ENCODE results near the gene WDR70. TPM values are rescaled to one million over a fixed set of nuclear protein-coding genes. Genes with fewer than 3 reads are reported as not detected.
A peak's percentile ranks its signal among the peaks of the same experiment; 100 is the strongest.
"Not testable (repeated sequence)": the region's sequence is repeated elsewhere in the genome, so short reads cannot be mapped to it uniquely, and the experiment has no call there.

WDR70 gene
- total RNA-seq, 1 donor from 2014 or later: 27.7 TPM

DNA sequence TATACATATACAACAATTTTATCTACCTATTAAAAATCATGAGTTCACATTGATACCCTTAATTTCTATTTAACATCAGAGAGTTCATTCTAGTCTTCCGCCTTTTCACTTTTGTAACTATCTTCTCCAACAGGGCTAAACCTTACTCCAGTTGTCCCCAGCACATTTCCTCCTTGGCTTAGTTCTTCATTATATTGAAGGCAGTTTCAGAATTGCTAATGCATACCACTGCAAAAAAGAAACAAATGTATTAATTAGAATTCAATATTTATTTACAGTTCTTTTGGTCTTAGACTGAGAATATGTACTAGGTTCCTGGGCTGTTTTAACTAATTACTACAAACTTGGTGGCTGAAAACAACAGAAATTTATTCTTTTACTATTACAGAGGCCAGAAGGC, 132.5 kb downstream of the WDR70 start:
- no peak for DNase-seq (ENCODE audit: low read depth in 2 of 2)

DNA sequence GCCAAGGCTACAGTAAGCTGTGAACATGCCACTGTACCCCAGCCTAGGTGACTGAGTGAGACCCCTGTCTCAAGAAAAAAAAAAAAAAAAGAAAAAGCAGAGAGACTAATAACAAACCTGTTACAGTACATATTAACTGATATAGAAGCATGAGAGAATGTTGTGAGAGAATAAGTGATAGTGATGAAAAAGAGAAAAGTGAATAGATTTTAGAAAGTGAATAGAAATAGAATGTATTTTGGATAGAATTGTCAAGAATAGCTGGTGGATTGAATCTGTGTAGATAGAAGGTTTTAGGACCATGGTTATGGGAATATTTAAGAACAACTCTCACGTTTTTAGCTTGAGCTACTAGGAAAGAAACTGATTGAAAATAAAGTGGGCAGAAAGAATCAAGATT, 135.8 kb downstream of the WDR70 start:
- no peak for DNase-seq (ENCODE audit: low read depth in 2 of 2)

DNA sequence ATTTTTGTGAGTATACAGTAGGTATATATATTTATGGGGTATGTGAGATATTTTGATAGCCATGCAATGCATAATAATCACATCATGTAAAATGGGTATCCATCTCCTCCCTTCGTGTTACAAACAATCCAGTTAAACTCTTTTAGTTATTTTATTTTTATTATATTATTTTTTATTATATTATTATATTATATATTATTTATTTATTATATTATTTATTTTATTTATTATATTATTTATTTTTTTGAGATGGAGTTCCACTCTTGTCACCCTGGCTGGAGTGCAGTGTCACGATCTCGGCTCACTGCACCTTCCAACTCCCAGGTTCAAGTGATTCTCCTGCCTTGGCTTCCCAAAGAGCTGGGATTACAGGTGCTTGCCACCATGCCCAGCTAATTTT, 138.6 kb downstream of the WDR70 start:
- no peak for DNase-seq (ENCODE audit: low read depth in 2 of 2)

DNA sequence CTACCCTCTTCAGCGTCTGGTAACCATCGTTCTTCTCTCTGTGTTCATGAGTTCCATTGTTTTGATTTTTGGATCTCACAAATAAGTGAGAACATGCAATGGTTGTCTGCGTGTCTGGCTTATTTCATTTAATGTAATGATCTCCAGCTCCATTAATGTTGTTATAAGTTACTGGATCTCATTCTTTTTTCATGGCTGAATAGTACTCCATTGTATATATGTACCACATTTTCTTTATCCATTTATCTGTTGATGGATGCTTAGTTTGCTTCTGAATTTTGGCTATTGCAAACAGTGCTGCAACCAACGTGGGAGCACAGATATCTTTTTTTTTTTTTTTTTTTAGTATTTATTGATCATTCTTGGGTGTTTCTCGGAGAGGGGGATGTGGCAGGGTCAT, 139.2 kb downstream of the WDR70 start:
- DNase-seq (ENCODE audit: low read depth in 2 of 2): not testable (repeated sequence)

DNA sequence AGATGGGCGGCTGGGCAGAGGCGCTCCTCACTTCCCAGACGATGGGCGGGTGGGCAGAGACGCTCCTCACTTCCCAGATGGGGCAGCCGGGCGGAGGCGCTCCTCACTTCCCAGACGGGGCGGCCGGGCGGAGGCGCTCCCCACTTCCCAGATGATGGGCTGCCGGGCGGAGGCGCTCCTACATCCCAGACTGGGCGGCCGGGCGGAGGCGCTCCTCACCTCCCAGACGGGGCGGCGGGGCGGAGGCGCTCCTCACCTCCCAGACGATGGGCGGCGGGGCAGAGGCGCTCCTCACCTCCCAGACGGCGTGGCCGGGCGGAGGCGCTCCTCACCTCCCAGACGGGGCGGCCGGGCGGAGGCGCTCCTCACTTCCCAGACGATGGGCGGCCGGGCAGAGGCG, 140.2 kb downstream of the WDR70 start:
- no peak for DNase-seq (ENCODE audit: low read depth in 2 of 2)

DNA sequence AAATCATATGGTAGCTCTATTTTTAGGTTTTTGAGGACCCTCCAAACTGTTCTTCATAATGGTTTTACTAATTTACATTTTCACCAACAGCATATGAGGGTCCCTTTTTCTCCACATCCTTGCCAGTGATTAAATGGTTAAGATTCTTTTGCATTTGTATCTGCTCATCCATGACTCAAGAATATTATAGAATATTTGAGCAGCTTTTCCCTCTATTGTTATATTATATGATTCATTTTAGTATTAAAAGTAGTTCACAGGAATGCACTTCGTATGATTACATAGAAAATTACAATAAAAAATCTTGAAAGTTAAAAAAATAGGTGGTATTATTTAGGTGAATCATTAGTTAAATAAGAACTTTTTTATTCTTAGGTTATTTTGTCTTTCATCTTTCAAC, 140.7 kb downstream of the WDR70 start:
- DNase-seq (ENCODE audit: low read depth in 2 of 2): no peak

DNA sequence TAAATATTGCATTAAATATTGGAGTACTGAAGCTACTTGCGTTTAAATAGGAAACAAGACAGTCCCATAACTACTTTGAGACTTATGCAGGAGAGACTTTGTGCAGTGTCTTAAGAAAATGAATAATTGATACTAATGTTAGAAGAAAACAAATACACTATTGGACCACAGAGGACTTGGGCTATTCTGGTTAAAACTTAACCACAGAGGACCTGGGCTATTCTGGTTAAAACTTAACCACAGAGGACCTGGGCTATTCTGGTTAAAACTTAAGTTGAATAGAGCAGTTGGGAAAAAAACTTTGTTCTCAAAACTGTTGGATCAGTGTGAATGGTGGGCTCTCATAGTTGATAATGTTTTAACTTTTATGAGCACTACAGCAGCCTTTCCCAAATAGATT, 141.7 kb downstream of the WDR70 start:
- DNase-seq (ENCODE audit: low read depth in 2 of 2): no peak

DNA sequence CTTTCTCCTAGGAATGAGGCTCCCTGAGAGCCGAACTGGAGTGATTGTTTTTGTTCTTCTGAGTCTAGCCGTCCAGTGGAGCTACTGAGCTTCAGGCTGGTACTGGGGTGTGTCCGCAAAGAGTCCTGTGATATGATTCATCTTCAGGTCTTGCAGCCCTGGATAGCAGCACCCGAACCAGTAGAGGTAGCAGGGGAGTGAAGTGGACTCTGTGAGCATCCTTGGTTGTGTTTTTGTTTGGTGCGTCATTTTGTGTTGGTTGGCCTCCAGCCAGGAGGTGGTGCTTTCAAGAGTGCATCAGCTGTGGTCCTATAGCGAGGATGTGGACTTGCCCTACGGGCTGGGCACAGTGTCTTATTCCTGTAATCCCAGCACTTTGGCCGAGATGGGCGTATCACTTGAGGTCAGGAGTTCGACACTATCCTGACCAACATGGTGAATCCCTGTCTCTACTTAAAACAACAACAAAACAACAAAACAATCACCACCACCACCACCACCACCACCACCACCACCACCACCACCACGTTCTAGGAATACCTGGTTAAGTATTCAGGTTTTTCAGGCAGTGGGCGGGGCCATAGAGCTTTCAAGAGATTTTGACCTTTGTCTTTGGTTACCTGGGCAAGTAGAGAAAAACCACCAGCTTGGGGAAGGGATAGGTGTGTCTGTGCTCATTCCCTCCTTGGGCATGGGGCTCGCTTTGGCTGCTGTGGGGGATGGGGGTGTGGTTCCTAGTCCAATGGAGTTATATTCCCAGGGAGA, 154.0 kb downstream of the WDR70 start:
- DNase-seq (ENCODE audit: low read depth in 2 of 2): peak in 1 of 2 donors; percentile 77

DNA sequence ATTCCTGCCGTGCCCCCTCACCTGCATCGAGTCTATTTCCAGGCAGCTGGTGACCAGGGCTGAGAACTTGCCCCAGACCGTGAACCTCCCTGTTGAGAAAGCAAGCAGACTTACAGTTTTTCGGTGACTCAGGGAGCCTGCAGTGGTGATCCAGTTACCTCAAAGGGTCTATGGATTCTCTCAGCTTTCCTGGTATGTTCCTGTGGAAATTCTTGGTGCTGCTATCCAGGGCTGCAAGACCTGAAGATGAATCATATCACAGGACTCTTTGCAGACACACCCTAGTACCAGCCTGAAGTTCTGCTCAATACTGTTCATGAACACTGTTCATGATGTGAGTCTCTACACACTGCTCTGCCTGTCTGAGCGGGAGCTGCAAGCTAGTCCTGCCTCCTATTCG, 154.7 kb downstream of the WDR70 start:
- no peak for DNase-seq (ENCODE audit: low read depth in 2 of 2)

DNA sequence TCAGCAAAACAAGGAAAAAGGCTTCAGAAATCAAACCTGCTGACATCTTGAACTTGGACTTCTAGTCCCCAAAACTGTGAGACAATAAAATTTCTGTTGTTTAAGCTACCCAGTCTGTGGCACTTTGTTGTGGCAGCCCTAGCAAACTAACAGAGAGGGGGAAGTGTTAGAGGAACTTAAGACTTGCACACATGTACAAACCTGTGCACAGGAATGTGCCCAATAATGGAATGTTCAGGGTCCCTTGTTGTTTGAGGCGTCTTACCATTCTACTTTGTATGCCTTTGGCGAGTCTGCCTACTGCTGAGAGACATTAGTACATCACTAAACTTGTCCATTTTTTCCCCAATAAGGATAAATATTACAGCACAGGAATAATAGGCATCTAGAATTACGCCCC, 160.3 kb downstream of the WDR70 start:
- no peak for DNase-seq (ENCODE audit: low read depth in 2 of 2)

DNA sequence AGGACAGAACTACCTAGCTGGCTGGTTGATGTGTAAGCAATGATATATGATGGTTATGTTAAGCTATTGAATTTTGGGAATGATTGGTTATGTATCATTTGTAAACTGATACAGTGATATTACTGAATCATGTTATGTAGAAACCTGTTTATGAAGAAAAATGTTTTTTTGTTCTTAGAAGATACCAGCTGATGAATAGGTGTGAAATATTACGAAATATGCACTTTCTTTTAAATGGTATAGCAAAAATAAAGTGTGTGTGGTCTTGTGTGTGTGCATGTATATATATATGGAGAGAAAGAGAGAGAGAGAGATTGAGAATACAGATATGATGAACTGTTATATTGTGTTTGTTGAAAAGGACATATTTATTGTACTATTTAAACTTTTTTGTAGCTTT, 164.1 kb downstream of the WDR70 start:
- no peak for DNase-seq (ENCODE audit: low read depth in 2 of 2)

DNA sequence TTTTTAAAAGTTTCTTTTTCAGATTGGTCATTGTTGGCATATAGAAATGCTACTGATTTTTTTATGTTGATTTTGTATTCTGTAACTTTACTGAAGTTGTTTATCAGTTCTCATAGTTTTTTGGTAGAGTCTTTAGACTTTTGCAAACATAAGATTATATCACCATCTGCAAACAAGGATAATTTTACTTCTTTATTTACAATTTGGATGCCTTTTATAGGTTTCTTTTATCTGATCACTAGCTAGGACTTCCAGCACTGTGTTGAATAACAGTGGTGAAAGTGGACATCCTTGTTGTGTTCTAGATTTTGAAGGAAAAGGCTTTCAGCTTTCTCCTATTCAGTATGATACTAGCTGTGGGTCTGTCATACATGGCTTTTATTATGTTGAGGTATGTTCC, 170.3 kb downstream of the WDR70 start:
- DNase-seq (ENCODE audit: low read depth in 2 of 2): no peak

DNA sequence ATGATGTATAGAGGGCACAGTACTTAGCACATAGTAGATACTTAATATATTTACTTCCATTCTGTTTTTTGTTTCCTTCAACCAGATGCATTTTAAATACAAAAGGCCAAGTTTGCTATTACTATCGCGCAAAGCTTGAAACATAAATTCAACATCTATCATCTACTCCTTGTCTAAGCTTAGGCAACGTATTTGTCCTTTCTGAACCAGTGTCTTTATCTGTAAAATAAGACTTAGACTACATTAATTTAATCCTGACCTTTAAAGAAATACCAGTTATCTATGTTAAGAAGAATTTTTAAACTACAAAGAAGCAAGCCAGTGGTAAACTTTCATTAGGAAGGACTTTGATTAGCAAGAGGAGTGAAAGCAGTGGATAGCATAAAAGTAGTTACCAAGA, 173.0 kb downstream of the WDR70 start:
- no peak for DNase-seq (ENCODE audit: low read depth in 2 of 2)

DNA sequence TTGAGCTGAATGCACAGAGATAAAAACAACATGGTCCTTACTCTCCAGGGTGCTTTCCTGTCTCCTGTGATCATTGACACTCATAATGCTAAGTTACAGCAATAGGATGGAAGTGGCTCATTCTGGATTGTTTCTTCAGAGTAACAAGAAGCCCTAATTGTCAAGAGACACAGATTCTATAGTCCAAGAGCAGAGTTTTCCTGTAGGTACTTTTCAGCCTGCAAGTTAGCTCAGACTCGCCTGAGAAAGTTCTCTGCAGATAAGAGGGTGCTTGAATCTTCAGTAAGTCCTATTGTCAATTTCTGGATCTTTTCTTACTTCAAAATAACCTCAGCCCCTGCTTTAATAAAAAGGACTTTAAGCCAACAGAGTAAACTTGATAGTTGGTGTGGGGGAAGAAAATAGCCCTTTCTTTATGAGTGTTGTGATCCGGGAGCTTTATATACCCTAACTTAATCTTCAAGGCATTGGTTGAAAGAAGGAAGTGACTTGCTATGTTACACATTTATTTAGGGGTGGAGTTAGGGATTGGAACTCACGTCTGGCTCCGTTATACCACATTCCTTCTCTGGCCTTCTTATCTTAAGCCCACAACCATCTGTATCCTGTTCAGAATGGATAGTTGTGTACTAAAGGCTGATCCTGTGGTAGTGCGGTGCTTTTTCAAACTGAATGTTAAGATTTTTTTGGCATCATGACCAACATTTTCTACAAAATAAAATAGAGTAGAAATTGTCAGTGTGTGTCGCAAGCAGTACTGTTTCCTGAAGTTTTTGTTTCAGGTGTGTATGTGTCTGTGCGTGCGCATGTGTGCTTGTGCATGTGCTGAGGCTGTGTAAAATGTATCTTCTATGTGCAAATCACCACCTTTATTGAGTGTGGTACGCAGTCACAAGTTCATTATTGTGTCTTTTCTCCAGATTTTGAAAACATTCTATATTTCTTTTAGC, 173.9 kb downstream of the WDR70 start:
- peak; percentile 91 to 98 for DNase-seq (ENCODE audit: low read depth in 2 of 2)

DNA sequence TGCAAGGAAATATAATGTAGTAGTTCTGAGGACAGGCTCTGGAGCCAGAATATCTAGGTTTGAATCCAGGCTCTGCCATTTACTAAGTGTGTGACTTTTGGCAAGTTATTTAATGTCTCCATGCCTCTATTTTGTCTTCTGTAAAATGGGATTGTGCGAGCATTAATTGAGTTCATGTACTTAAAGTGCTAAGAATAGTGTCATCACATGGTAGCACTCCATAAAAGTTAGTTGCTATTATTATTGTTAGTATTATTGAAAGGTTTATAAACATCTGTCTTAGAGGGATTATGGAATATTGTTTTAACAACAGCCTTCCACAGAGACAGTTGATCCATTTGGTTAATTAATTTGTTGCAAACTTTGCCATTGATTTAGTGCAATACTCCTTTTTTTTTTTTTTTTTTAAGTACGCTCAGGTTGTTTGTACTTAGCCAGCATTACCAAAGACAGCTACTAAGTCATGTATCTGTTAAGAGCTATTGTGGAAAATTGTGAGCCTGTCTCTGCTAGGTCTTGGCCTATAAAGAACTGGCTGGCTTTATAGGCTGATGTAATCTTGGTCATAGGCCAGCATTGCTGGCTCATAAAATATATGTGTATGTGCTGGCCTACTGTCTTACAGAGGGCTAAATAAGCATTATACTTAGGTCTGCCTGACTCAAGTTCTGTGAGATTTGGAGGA, 174.7 kb downstream of the WDR70 start:
- DNase-seq (ENCODE audit: low read depth in 2 of 2): peak; percentile 57 to 87

DNA sequence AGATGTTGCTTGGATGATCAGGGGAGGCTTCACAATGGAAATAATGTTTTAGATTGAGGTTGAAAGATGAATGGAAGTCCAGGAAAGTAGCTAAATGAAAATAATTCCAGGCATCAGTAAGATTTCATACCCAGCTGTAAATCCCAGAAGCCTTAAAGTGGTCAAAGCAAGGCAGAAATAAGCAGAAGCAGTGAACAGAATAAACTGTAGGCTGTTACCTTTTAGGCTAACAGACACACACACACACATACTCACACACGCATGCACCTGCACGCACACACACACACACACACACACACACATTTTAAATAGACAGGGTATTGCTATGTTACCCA, 175.3 kb downstream of the WDR70 start:
- no peak for DNase-seq (ENCODE audit: low read depth in 2 of 2)

DNA sequence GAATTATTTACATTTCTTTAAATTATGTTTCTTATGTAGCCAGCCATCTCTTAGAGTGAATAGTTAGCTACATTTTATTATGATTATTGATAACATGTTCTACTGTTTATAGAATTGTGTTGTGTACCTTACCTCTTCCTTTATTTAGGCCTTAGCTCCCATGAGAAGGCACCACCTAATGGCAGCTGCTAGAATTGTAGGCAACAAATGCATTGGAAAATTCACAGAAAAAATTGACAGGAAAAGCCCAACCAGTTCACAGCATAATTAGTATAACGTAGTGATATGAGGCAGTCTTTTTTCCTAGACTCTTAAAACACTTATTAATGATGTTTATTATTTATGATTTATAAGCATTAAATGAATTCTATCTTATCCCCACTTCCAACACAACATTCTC, 175.8 kb downstream of the WDR70 start:
- peak in 1 of 2 donors; percentile 33 for DNase-seq (ENCODE audit: low read depth in 2 of 2)

DNA sequence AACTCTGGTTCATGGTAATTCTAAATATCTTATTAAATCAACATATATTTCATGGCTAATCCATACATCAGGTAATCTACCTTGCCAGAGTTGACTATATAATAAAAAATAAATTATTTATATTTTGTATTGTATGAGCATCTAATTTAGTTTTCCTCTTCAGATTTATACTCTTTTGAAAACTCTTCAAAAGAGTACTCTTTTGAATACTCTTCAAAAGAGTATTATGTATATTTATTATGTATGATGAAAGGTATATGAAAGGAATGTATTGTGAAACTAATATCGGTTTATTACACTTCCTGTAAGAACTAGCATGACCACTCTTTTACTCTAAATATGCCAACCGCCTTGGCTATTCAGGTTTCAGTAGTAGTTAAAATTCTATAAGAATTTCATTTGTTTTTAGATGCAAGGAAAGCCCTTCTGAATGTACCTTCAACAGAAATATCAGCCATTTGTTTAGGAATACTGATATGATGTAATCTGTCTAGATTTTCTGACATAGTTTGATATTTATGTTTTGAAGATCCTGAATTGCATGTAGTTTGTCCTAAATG, 178.7 kb downstream of the WDR70 start:
- no peak for DNase-seq (ENCODE audit: low read depth in 2 of 2)

DNA sequence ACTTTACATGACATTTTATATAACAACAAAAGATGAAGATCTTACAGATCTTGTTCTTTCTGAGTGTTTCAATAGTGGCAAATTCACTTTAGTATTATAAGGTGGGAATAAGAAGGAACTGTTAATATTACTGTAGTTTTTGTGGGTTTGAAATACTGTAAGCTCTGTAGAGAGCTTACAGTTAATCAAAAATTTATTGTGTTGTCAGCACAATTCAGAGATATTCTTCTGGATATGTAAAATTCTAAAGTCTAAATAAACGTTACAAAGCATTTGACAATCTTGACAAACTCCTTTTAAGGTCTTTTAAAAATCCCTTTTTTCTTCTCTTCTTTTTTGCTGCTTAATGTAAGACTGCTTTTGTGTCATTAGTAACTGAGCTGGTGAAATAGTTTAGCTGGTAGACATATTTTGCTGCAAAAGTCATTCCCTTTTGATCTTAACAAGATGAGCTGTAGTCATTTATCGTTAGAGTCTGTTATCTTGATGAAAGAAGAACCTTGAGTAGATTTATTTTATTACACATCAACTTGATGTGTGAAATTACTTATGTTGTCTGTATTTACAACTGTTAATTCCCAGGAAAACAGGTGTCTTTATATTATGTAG, 186.0 kb downstream of the WDR70 start:
- no peak for DNase-seq (ENCODE audit: low read depth in 2 of 2)

DNA sequence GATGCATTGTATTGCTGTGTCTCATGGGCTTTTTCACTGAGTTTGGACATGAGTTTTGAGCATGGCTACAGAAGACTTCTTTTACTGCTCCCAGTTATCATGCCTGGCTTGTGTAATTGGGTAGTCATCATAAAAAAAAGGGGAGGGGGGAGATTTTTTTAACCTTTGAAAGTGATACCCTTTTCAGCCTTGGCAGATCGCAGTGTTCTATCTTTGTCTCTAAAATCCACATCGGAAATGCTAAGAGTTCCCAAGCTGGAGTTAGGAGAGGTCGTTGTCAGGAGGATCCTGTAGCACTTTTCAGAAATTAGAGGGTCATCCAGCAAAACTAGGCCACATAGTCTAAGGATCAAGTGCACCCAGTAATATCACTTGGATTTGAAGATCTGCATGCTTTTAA, 188.4 kb downstream of the WDR70 start:
- no peak for DNase-seq (ENCODE audit: low read depth in 2 of 2)

DNA sequence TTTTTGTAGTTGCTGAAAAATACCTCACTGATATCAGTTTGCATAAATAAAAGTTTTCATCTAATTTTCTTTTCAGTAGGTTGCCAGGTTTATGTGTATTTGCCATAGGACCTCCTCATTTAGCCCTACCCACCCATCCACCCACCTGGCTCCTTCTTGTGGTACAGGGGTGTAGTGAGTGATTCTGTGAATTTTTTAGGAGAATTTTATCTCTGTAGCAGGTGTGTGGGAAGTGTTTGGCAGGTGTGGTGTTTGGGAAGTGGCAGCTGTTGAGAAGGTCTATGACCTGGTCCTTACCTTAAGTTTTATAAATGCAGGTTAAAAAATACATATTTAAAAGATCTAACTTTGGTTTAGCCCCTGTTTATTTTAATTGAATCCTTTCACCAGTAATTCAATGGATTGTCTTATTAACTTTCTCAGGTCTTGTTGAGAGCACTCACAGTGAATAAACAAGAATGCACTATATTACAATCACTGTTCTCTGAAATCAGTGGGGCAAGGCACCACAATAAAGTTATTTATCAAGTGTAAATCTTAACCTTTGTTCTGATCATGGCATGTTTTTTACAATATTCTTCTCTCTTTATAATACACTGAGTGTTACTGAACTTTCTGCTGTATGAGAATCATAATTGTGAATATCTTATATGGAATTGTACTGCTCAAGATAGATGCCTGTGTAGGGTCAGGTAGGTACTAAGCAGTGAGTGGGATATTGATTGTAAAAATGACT, 189.1 kb downstream of the WDR70 start:
- DNase-seq (ENCODE audit: low read depth in 2 of 2): no peak

All from dermis microvascular lymphatic vessel endothelial cell (primary cell).